SK-N-SH treated with all-trans-retinoic acid at 6 μM for 48 hours (cell line): ENCODE measurements around the gene GNA12.

Experiments used
- ARNTL ChIP-seq: fragments of 450-650 bp; formaldehyde crosslinking; IDR thresholded peaks from 2 replicates; pipeline ENCODE4 v1.5.0; 2020; ENCODE audit warnings: low read depth, mild to moderate bottlenecking, moderate library complexity, borderline replicate concordance
- BACH2 ChIP-seq: fragments of 250-450 bp; sonication (Bioruptor Pico); IDR thresholded peaks from 2 replicates; pipeline ENCODE4 v1.9.0; 2021; ENCODE audit warnings: mild to moderate bottlenecking, borderline replicate concordance
- CSDC2 ChIP-seq: fragments of 250-450 bp; sonication (Bioruptor Pico); IDR thresholded peaks from 2 replicates; pipeline ENCODE4 v1.5.0; 2020; ENCODE audit warnings: mild to moderate bottlenecking, moderate library complexity
- GLIS3 ChIP-seq: fragments of 250-450 bp; sonication (Bioruptor Pico); IDR thresholded peaks from 2 replicates; pipeline ENCODE4 v1.5.0; 2020; ENCODE audit warnings: mild to moderate bottlenecking, moderate library complexity
- OSR1 ChIP-seq: fragments of 250-450 bp; sonication (Bioruptor Pico); IDR thresholded peaks from 2 replicates; pipeline ENCODE4 v1.8.0; 2022; ENCODE audit warnings: moderate library complexity, mild to moderate bottlenecking, inconsistent platforms
- PATZ1 ChIP-seq: fragments of 250-450 bp; sonication (Bioruptor Pico); IDR thresholded peaks from 2 replicates; pipeline ENCODE4 v1.8.0; 2020; ENCODE audit warnings: mild to moderate bottlenecking, moderate library complexity, borderline replicate concordance
- SNAI2 ChIP-seq: fragments of 250-450 bp; sonication (Bioruptor Pico); IDR thresholded peaks from 2 replicates; pipeline ENCODE4 v1.5.0; 2020; ENCODE audit warnings: mild to moderate bottlenecking, moderate library complexity
- TCF4 ChIP-seq: fragments of 250-450 bp; sonication (Bioruptor Pico); IDR thresholded peaks from 2 replicates; pipeline ENCODE4 v1.8.0; 2021; ENCODE audit warnings: mild to moderate bottlenecking, moderate library complexity, borderline replicate concordance
- TOX ChIP-seq: fragments of 250-450 bp; sonication (Bioruptor Pico); IDR thresholded peaks from 2 replicates; pipeline ENCODE4 v1.8.0; 2021; ENCODE audit warnings: mild to moderate bottlenecking, moderate library complexity, borderline replicate concordance
- TSHZ2 ChIP-seq: fragments of 250-450 bp; sonication (Bioruptor Pico); IDR thresholded peaks from 2 replicates; pipeline ENCODE4 v1.5.0; 2020; ENCODE audit warnings: mild to moderate bottlenecking, moderate library complexity
- ZFP3 ChIP-seq: fragments of 250-450 bp; sonication (Bioruptor Pico); IDR thresholded peaks from 2 replicates; pipeline ENCODE4 v1.5.0; 2020; ENCODE audit warnings: mild to moderate bottlenecking, moderate library complexity
- ZNF8 ChIP-seq: fragments of 450-650 bp; formaldehyde crosslinking; IDR thresholded peaks from 2 replicates; pipeline ENCODE4 v1.5.0; 2020; ENCODE audit warnings: mild to moderate bottlenecking, moderate library complexity
- TF ChIP-seq, protein P1 (sequence below): fragments of 250-450 bp; sonication (Bioruptor Pico); IDR thresholded peaks from 2 replicates; pipeline ENCODE4 v1.5.1; 2021; ENCODE audit warnings: mild to moderate bottlenecking, moderate library complexity

GRCh38 chr7:2887816-2888215 is 43.7 kb upstream of the GNA12 start:
- TF ChIP-seq PATZ1 (CRISPR knock-in tag) (no peak), ZNF8 (CRISPR knock-in tag) (no peak), ZFP3 (no peak), SNAI2 (CRISPR knock-in tag) (no peak), GLIS3 (no peak), TCF4 (no peak), ARNTL (no peak), TOX (CRISPR knock-in tag) (no peak), BACH2 (no peak), OSR1 (CRISPR knock-in tag) (no peak), TSHZ2 (CRISPR knock-in tag) (no peak), CSDC2 (no peak)
- TF ChIP-seq, protein P1, sequence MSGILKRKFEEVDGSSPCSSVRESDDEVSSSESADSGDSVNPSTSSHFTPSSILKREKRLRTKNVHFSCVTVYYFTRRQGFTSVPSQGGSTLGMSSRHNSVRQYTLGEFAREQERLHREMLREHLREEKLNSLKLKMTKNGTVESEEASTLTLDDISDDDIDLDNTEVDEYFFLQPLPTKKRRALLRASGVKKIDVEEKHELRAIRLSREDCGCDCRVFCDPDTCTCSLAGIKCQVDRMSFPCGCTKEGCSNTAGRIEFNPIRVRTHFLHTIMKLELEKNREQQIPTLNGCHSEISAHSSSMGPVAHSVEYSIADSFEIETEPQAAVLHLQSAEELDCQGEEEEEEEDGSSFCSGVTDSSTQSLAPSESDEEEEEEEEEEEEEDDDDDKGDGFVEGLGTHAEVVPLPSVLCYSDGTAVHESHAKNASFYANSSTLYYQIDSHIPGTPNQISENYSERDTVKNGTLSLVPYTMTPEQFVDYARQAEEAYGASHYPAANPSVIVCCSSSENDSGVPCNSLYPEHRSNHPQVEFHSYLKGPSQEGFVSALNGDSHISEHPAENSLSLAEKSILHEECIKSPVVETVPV (CRISPR knock-in tag), result no peak
